NCI-H1436 treated with DMSO at 0.1 percent for 48 hours (cell line): ENCODE results near the gene TM4SF1.

Source experiments
- DNase-seq: peaks from one replicate; lab custom pipeline; 2025; lab: John Stamatoyannopoulos, UW

TM4SF1 gene

DNA sequence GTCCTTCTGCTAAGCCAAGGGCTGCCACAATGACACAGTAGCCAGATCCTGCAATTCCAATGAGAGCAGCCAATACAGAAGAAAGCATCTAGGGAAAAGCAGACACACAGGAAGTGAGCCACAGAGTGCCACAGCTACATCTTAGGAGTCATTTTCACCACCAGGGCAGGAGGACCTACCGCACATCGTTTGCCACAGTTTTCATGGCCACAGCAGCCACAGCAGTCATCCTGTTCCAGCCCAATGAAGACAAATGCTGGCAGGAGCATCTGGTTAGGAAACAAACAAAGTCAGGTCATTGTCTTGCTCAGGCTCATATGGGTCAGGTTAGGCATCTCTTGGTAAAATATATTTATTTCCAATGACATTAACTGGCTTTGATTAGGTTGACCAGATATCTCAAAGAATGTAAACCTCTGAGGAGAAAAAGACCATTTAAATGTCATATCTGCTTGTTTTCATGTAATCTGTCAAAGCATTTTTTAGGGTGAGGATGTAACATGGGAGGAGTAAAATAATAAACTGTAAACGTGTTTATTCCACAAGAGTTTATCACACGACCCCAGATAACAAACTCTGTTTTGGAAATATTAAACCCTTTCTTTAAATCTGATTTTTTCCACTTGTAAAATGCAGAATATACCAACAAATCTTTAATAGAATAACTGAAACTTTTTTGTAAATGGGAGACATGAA is 1.8 kb downstream of the TM4SF1 start:
- no peak for DNase-seq

DNA sequence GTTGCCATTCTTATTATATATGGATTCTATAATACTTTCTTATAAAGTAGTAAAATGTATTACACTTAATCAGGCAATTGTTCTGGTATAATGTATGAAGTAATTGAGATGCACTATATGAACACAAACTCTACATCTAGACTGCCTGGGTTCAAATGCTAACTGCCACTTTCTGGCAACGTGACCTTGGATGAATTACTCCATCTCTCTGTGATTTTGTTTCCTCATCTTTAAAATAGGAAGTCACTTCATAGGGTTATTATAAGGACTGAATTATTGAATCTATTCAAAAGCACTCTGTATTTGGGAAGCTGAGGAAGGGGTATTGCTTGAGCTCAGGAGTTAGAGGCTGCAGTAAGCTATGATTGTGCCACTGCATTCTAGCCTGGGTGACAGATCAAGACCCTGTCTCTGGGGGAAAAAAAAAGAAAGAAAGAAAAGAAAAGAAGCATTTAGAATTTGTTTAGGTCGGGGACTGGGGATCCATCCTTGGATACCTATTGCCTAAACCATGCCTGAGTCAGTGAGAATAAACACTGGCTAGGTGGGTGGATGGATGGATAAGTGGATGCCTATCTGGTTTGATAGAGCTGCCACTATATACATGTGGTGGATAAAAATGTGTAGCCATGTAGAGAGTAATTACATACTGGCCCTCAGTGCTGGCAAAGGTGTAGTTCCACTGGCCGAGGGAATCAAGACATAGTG is 2.5 kb downstream of the TM4SF1 start:
- DNase-seq = no peak

DNA sequence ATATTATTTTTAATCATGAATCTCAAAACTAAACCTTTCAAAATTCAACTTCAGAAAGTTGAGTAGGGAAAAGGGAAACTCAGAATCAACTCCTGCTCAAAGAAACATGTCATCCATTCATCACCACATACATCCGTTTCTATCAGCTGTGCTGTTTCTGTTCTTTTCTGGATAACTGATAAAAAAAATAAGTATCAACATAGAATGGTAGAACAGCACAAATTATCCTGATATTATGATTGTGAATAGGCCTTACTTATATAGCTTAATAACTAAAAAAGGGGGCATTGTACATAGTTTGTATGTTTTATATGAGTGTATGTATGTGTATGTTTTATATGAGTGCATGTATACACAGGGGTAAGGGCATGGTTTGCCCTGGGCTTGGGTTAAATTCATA is 3.1 kb downstream of the TM4SF1 start:
- DNase-seq = no peak

DNA sequence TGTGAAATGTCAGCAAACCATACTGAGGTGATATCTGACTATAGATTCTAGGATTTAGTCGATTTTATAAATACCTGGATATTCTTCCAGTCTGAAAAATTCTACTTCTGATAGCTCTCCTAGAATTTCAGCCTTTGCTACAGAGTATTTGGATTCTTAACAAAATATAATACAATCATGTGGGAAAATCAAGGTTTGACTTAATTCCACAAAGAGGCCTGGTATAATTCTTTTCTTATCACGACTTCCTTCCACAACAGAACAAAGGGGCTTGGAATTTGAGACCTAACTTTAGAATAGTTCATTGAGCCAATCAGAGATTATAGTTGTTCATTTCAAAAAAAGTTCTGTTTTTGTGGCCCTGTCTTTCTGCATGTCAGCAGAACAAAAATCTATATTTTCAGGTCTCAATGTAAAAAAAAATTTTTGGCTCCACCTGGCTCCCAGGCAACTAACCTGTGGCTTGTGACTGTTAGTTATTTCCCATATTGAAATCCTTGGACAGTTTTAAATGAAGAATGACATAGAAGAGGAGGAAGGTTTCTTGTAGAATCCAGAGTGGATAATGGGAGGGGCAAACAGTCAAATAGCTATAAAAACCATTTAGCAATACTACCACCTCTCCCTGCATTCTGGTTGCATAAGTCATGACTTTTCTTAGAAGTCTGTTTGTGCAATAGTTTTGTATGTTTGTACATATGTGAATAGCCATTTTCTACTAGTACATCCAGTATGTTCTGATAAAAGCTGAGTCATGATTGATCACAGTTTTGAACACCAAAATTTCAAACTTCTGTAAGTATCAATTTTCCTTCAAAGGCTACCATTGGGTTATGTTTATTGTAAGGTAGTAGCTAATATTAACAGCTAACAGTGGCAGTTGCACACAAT is 4.0 kb downstream of the TM4SF1 start:
- DNase-seq = no peak

DNA sequence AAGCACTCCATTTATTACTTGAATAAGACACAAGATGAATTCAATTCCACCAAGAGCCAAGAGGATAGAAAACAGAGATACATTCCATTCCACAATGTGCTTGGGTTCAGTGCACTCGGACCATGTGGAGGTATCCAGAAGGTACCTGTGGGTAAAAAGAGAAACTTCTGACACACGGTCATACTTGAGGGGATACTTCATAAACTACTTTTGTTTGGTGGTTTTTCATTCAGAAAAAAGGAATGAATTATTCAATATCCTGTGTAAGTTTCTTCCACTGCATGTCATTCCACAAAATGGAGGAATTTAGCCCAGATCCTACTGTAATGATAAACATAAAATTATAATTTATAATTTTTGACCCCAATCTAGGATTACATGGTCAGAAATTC is 5.7 kb downstream of the TM4SF1 start:
- DNase-seq = no peak

DNA sequence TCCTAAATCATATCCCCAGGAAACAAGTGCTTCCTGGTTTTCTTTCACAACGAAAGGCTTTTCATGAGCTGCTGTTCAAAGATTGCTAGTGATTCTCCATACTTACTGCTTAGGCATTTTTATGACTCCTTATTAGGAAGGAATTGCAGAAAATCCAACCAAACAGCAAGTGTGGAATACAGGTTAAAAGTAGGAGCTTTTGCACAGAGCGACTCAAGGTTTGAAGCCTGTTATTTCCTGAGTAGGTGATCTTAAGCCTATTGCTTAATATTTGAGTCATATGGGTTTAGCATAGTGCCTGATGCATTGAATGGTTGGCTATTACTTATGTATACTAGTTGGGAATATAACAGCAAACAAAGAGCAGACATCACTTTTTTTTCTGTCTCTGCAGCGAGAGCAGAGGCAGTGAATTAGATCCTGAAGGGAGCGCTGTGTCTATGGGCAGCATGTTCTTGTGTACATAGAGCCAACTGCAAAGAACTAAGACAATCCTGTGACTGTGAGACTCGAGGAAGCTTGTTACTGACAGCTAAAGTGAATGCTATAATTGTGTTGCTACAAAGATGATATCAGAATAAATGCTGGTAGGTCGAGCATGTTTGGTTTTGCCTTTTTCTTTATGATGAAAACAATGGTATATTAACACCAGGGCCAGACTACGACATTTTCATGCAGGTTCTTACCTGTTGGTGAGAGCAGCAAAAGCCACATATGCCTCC is 6.3 kb downstream of the TM4SF1 start:
- no peak for DNase-seq

DNA sequence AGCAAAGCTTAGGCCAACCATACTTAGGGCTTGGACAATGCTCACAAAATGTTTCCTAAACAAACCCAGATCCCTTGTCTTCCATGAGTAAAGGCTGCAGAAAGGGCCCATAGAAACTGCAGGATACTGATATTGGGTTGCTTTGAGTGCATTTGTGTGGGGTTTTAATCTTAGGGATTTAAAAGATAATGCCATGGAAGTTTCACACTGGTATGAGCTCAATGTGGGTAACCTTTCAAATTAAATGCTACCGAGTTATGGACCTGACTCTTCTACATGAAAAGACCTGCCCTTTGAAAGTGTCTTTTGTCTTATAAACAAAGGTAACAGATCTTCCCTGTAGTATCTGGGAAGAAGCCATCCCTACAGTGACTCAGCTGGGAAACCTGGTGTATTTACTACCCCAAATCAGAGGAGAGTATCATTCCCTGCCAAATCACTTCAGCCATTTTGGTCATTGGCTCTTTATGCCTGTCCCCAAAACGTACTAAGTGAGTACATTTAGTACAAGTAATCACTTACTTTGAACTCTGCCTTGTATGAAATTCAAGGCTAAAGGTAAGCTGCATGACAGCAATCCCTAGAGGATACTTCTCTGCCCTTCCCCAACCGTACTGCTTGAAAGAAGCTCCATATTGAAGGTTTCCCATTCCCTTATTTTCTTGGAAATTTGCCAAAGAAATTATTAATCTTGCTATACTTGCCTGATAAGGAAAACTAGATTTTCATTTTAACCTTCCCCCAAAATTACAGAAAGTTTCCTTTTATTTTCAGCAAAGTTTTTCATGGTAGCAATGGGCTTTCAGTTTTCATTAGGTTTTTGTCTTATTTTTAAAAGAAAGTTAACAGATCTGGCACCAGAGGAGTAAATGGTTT is 7.2 kb downstream of the TM4SF1 start:
- DNase-seq = no peak

DNA sequence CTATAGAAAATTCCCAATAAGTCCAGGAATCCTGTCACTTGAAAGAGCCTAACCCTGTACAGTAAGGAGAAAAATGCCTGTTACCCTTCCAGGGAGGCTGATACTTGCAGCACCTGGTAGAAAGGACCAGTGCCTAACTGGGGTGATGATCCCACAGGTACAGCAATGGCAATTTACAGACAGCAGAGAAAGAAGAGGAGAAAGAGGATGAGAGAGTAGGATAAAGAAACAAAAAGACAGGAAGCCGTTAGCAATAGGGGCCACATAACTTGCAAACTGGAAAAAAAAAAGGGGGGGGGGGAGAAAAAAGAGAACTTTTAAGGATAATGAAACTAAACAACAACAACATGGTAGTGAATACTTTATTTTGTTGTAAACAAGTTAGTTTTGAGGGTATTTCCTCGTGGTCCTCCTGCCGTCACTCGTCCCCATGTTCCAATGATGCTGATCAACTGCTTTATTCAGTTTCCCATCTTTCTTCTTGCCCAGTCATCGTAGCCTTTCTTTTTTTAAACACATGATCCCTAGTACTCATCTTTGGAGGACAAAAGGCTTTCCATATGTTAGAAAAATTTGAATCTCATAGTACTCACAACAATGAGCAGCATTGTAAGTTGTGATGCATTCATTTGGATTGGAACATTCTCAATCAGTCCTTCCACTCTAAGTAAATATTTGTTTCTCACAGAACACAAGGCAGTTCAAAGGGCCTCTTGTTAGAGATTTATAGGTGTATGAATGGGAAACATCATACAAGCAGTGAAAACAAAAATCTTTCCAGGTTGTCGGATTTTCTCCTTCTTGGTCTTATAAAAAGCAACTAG is 8.6 kb downstream of the TM4SF1 start:
- no peak for DNase-seq

DNA sequence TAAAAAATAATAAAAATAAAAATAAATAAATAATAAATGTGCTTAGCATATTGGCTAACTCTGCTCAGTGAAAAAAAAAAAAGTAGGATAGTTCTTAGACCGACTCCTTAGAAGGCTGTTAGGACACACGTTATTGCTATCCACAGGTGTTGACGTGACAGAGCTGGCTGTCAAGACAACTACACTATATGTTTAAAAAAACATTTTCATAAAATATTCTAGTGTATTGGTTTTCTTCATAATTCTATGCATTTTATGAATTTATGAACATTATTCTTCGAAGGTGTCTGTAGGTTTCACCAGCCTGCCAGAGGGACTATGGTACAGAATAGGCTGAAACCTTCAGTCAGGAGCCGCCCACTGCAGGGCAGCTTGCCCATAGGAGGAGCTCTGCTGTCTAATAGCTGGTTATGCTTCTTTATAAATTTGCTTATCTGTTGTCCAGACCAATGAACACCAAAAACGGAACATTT is 9.2 kb downstream of the TM4SF1 start:
- DNase-seq = no peak

DNA sequence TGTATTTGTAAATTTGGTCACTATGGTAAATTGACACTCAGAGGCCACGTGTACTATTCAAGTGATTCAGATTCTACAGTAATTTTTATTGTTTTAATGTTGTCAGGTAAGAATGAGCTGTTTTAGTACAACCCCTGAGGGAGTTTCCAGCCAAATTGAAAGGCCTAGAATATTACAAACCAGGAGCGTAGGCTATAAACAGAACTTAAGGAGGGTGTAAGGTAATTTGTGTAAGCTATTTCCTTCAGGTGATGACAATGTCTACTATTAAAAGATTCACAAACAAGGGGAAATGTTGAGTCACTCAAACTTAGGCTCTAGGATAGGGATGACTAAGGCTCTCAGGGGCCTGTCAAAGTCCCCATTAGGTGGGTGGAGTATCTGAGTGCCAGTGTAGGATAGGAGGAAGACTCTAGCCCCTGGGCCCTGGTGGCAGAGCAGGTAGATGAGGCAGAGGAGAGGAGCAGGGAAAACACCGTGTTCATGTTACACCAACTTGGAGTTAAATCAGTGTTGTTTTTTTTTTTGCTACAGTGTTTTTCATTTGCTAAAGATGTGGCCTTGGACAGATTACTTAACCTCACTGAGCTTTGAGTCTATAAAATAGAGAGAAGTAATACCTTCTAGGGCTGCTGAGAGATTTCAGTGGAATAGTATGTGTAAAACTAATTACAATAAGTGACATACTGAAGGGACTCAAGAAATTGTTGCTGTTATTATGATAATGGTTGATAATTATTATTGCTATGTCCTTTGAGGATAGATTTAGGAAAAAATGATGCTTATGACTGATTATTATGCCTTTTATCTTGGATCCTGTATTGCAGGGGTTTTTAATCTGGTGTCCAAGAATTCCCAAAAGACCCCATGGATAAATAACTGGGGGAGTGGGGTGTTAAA is 10.3 kb downstream of the TM4SF1 start:
- DNase-seq = peak; percentile 36

DNA sequence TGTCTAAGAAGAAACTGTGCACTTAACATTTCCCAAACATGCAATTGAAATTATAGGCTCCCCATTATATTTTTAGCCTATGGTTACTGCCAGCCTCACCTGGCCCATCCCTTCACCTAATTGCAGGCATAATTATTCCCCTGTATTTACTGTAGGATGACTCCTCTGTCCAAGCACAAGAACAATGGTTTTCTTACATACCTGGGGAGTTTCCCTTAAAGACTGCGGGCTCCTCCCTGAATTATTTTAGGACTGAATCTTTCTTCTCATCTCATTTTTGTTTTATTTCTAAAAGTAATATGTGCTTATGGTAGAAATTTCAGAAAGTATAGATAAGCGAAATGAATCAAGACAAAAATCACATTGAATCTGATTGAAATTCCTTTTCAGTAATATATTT is 11.4 kb downstream of the TM4SF1 start:
- no peak for DNase-seq

DNA sequence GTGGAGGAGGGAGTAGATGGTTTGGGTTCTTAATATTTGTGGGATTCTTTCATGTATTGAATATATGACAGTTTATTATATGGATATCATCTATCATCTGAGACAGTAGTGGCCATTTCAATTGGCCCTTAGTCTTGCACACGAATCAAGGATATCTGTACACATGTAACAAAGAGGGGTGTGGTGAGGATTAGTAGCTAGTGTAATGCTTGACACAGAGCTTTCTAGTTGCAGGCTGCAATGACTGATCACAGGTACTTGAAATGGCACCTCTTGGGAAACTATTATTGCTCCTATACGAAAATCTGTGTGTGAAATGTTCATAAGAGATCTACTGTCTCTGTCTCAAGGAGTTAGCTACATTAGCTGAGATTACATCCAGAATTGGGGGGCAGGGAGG is 12.8 kb downstream of the TM4SF1 start:
- no peak for DNase-seq

DNA sequence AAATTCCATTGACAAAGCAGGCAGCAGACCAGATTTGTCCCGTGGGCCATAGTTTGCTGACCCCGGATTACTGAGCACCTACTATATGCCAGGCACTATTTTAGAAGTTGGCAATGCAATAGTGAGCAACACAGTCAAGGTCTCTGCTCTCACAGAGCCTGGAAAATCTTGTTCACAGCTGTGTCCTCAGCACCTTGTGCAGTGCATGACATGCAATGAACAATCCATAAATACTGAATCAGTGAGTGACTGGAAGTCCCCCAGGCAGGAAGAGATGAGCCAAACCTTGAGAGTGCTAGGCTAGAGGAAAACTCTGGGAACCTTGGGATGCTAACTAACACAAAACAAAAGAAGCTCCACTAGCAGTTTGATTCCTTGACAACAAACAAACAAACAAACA is 14.4 kb downstream of the TM4SF1 start:
- no peak for DNase-seq

DNA sequence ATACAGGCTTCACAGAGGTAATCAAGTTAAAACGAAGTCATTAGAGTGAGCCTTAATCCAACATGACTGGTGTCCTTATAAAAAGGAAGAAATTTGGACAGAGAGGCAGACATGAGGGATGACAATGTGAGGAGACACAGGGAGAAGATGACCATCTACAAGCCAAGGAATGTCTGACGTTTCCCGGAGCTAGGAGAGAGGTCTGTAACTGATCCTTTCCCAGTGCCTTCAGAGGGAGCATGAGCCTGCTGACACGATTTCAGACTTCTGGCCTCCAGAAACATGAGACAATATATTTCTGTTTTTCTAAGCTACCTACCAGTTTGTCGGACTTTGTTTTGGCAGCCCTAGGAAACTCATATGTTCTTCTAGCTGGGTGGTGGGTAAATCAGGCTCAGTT is 15.1 kb downstream of the TM4SF1 start:
- no peak for DNase-seq

DNA sequence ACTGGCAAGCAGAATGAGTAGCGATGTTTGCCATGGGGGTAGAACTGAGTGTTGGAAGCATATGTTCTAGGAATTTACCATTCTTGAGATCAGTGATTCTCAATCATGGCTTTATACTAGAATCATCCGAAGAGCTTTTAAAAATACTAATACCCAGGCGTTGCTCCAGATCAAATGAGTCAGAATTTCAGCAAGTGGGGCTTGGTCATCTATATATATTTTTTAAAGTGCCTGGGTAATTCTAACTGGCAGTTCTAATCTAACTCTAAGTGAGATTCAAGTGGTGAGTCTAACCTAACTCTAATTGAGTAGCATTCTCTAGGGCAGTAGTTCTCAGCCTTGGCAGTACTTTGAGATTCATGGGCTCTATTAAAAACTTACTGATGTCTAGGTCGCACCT is 20.8 kb downstream of the TM4SF1 start:
- DNase-seq = no peak

DNA sequence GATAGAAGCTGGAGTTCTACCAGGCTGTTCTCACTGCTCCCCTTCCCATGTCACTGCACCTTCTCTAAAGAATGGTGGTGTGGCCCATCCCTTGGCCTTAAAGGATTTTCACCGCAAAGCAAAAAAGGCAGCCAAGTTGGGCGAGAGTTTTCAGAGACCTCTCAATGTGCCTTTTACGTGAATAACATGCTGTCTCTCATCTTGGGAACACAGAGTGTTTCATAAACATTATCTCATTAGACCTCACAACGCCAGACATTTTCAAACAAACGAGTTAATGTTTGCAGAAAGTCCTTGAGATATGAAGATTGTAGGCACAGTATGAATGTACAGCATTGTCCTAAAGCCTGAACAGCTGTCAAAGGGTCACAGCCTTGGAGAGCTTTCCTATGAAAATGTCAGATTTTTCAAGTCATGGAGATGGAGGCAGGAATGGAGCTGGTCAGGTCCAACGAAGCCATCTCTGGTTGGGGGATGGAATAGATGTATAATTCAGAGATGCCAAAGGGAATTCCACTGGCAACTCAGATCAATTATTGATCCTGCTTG is 21.3 kb downstream of the TM4SF1 start:
- no peak for DNase-seq

DNA sequence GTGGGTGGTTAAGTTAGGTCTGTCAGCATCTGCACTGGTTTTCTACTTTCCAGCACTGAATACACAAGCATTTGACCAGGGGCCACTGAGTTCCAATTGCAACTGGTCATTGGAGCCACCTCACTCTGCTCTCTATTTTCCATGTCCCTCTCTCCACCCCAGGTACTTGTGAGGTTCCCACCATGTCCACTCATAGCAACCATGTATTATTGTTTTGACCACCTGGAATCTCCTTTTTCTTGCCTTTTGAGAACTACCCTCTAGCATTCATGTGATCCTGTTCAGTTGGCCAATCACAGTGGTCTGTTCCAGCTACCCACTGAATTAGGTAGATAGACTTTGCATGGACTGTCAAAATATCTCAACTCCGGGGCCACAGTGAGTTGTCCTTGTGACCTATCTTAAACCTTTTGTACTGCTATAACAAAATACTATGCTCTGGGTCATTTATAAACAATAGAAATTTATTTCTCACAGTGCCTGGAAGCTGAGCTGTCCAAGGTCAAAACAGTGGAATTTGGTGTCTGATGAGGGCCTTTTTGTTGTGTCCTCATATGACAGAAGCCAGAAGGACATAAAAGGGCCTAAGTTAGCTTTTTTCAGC is 23.8 kb downstream of the TM4SF1 start:
- DNase-seq = no peak

DNA sequence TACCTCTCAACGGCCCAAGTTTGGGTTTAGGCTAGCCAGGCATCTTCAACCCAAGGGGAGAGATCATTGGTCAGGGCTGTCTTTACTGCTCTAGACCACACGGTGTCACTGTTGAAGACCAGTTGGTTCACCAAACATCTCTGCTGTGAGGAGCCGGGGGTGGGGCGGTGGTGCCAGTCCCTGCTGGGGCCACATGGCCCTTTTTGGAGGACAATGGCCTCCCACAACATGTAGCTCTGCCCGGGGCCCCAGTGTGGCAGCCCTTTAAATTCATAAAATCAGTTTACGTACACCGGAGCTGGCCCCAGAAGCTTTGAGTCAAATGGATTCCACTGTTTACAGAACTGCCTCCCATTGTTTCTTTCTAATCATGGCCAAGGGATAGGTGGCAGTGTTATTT is 24.9 kb downstream of the TM4SF1 start:
- no peak for DNase-seq
